PC-3 (cell line): Measurements from ENCODE around the gene ANKRD30BL.
"Not testable (repeated sequence)": the region's sequence is repeated elsewhere in the genome, so short reads cannot be mapped to it uniquely, and the experiment has no call there.

Experiments
- EZH2 ChIP-seq: fragments of 300-600 bp; sonication (generic); IDR thresholded peaks from one replicate; pipeline ENCODE4 v1.6.1; 2017; ENCODE audit warnings: antibody characterized with exemption, mild to moderate bottlenecking, low read length; ENCODE audit not compliant: unreplicated experiment
- TF ChIP-seq, protein P1 (sequence below): fragments of 300-600 bp; sonication (generic); conservative IDR thresholded peaks from 2 replicates; pipeline ENCODE4 v1.5.1; 2017; ENCODE audit warnings: antibody characterized with exemption, low read depth, mild to moderate bottlenecking, low read length

DNA sequence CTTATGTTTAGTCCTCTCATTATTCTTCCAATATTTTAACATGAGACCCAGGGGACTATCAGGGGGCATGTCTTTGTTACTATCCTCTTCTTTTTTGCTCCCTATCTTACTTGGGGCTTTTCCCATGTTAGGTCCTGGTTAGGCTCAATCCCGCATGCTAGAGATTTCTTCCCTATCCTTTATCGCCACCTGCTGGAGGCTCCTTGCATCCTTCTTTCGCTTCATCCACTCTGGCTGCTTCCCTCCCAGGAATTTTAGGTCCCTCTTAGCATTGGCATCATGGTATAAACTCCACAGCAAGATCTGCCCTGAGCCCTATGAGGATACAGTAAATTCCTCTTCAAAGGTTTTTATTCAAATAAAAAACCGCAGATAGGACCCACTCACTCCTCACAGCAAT lies 15.0 kb downstream of the ANKRD30BL start:
- TF ChIP-seq, protein P1, sequence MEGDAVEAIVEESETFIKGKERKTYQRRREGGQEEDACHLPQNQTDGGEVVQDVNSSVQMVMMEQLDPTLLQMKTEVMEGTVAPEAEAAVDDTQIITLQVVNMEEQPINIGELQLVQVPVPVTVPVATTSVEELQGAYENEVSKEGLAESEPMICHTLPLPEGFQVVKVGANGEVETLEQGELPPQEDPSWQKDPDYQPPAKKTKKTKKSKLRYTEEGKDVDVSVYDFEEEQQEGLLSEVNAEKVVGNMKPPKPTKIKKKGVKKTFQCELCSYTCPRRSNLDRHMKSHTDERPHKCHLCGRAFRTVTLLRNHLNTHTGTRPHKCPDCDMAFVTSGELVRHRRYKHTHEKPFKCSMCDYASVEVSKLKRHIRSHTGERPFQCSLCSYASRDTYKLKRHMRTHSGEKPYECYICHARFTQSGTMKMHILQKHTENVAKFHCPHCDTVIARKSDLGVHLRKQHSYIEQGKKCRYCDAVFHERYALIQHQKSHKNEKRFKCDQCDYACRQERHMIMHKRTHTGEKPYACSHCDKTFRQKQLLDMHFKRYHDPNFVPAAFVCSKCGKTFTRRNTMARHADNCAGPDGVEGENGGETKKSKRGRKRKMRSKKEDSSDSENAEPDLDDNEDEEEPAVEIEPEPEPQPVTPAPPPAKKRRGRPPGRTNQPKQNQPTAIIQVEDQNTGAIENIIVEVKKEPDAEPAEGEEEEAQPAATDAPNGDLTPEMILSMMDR = peak; percentile 46
- TF ChIP-seq EZH2 = not testable (repeated sequence)
